Duodenal mucosa (tissue), 2 donors: ENCODE data around the gene GAS7.
"Not testable (repeated sequence)": the region's sequence is repeated elsewhere in the genome, so short reads cannot be mapped to it uniquely, and the experiment has no call there.

Source experiments
- H3K27ac ChIP-seq: one replicate; pipeline ENCODE4 v1.7.0; 2013; ENCODE audit warnings: low read depth, low read length
- H3K27me3 ChIP-seq, 2 donors: one replicate each; pipeline ENCODE4 v1.7.0; 2013; ENCODE audit warnings: low read length in 2 of 2, control low read depth in 1 of 2; ENCODE audit not compliant: insufficient read depth in 2 of 2, control insufficient read depth in 1 of 2
- H3K36me3 ChIP-seq, 2 donors: one replicate each; pipeline ENCODE4 v1.7.0; 2013; ENCODE audit warnings: low read length in 2 of 2, control low read depth in 1 of 2; ENCODE audit not compliant: insufficient read depth in 2 of 2, control insufficient read depth in 1 of 2
- H3K4me1 ChIP-seq, 2 donors: one replicate each; pipeline ENCODE4 v1.7.0; 2013; ENCODE audit warnings: low read length in 2 of 2, control low read depth in 1 of 2; ENCODE audit not compliant: insufficient read depth in 2 of 2, control insufficient read depth in 1 of 2
- H3K4me3 ChIP-seq, 2 donors: one replicate each; pipeline ENCODE4 v1.7.0; 2013; ENCODE audit warnings: low read length in 2 of 2, low read depth in 1 of 2
- H3K9ac ChIP-seq, 2 donors: one replicate each; pipeline ENCODE4 v1.7.0; 2013; ENCODE audit warnings: low read length in 2 of 2, low read depth in 1 of 2
- H3K9me3 ChIP-seq, 2 donors: one replicate each; pipeline ENCODE4 v1.7.0; 2013; ENCODE audit warnings: low read length in 2 of 2, control low read depth in 1 of 2; ENCODE audit not compliant: control insufficient read depth in 1 of 2

GAS7 gene

GRCh38 chr17:10057466-10057865 is 140.9 kb downstream of the GAS7 start:
- not testable (repeated sequence) for H3K9ac ChIP-seq

GRCh38 chr17:10055262-10055975 is 143.0 kb downstream of the GAS7 start:
- peaks cover 14 to 15% of the 10 kb centered on the region in 2 donors for H3K4me1 ChIP-seq
- H3K27me3 ChIP-seq: no peaks in the 10 kb centered on the region
- no peak overlapping the region for H3K9ac ChIP-seq
- H3K36me3 ChIP-seq: no peaks in the 10 kb centered on the region
- H3K4me3 ChIP-seq: no peak overlapping the region
- no peaks in the 10 kb centered on the region for H3K9me3 ChIP-seq
- H3K27ac ChIP-seq: no peak overlapping the region

More at GRCh38 chr17:10057466-10057865, 140.9 kb downstream of the GAS7 start:
- H3K4me1 ChIP-seq: peaks cover 8 to 16% of the 10 kb centered on the region in 2 donors
- not testable (repeated sequence) for H3K36me3 ChIP-seq, H3K27ac ChIP-seq, H3K4me3 ChIP-seq, H3K9me3 ChIP-seq, H3K27me3 ChIP-seq

- peaks cover 6 to 10% of the 10 kb centered on the region in 2 donors for H3K4me1 ChIP-seq
- no peaks in the 10 kb centered on the region for H3K36me3 ChIP-seq
- no peak overlapping the region for H3K27ac ChIP-seq
- H3K9me3 ChIP-seq: no peaks in the 10 kb centered on the region
- H3K27me3 ChIP-seq: no peaks in the 10 kb centered on the region
- no peak overlapping the region for H3K9ac ChIP-seq
- H3K4me3 ChIP-seq: no peak overlapping the region
These were observed 144.4 kb downstream of the GAS7 start for GRCh38 chr17:10053782-10054540.

GRCh38 chr17:10052106-10052813 is 146.1 kb downstream of the GAS7 start:
- no peaks in the 10 kb centered on the region for H3K27me3 ChIP-seq
- H3K9ac ChIP-seq: no peak overlapping the region
- no peaks in the 10 kb centered on the region for H3K36me3 ChIP-seq
- H3K4me1 ChIP-seq: peaks cover 6 to 8% of the 10 kb centered on the region in 2 donors
- H3K4me3 ChIP-seq: no peak overlapping the region
- no peaks in the 10 kb centered on the region for H3K9me3 ChIP-seq
- no peak overlapping the region for H3K27ac ChIP-seq

GRCh38 chr17:10051112-10051511 is 147.3 kb downstream of the GAS7 start:
- no peak overlapping the region for H3K27ac ChIP-seq

GRCh38 chr17:10050597-10051101 is 147.8 kb downstream of the GAS7 start:
- no peaks in the 10 kb centered on the region for H3K9me3 ChIP-seq
- no peak overlapping the region for H3K9ac ChIP-seq
- H3K36me3 ChIP-seq: no peaks in the 10 kb centered on the region
- no peak overlapping the region for H3K27ac ChIP-seq
- no peaks in the 10 kb centered on the region for H3K27me3 ChIP-seq
- peaks cover 6 to 8% of the 10 kb centered on the region in 2 donors for H3K4me1 ChIP-seq
- H3K4me3 ChIP-seq: no peak overlapping the region

More at GRCh38 chr17:10051112-10051511, 147.3 kb downstream of the GAS7 start:
- Histone ChIP-seq H3K4me1 (peaks cover 6 to 8% of the 10 kb centered on the region in 2 donors), H3K36me3 (no peaks in the 10 kb centered on the region), H3K27me3 (no peaks in the 10 kb centered on the region), H3K4me3 (no peak overlapping the region), H3K9ac (no peak overlapping the region), H3K9me3 (no peaks in the 10 kb centered on the region)

GRCh38 chr17:10048629-10049350 is 149.6 kb downstream of the GAS7 start:
- Histone ChIP-seq H3K27ac (no peak overlapping the region), H3K9ac (no peak overlapping the region), H3K9me3 (no peaks in the 10 kb centered on the region), H3K4me3 (no peak overlapping the region), H3K4me1 (peaks cover 6 to 8% of the 10 kb centered on the region in 2 donors), H3K27me3 (no peaks in the 10 kb centered on the region), H3K36me3 (no peaks in the 10 kb centered on the region)

GRCh38 chr17:10046786-10047785 is 151.3 kb downstream of the GAS7 start:
- no peak overlapping the region for H3K9ac ChIP-seq
- H3K27ac ChIP-seq: no peak overlapping the region
- H3K4me1 ChIP-seq: peaks cover 6 to 8% of the 10 kb centered on the region in 2 donors
- no peaks in the 10 kb centered on the region for H3K27me3 ChIP-seq
- no peaks in the 10 kb centered on the region for H3K36me3 ChIP-seq
- no peaks in the 10 kb centered on the region for H3K9me3 ChIP-seq
- H3K4me3 ChIP-seq: no peak overlapping the region
